H1 (cell line): Measurements from ENCODE around the gene RNF225. TPM values are rescaled to one million over a fixed set of nuclear protein-coding genes. Genes with fewer than 3 reads are reported as not detected.
A peak's percentile ranks its signal among the peaks of the same experiment; 100 is the strongest.

Source experiments
- CTCF ChIA-PET: fragments of 300-600 bp; sonication (Branson Sonifier 250); formaldehyde crosslinking; loops from one replicate; lab custom pipeline; 2021; ENCODE audit not compliant: partially characterized antibody; lab: Charles Lee
- POLR2A ChIA-PET: fragments of 300-600 bp; sonication (Branson Sonifier 250); formaldehyde crosslinking; loops from one replicate; lab custom pipeline; 2021; ENCODE audit warnings: inconsistent platforms; ENCODE audit not compliant: partially characterized antibody; lab: Charles Lee
- DNase-seq, 2 experiments: peaks; one replicate each; pipeline versions ENCODE4 v3.0.0 to v3.0.0-alpha.2; 2010 to 2022; ENCODE audit warnings: low spot score in 2 of 2, low read depth in 1 of 2, mixed read lengths in 1 of 2
- FAIRE-seq: peaks from 2 replicates; lab custom pipeline; 2011; peaks lifted over from hg19 to GRCh38; lab: Jason Lieb, UNC
- H2AFZ ChIP-seq: 2 replicates; pipeline ENCODE4 v1.8.1; 2012; ENCODE audit warnings: low read length, inconsistent platforms
- H2AK5ac ChIP-seq: 2 replicates; pipeline ENCODE4 v1.6.1; 2013; ENCODE audit warnings: low read depth, low read length
- H2BK120ac ChIP-seq: replicated peaks from 2 replicates; pipeline ENCODE3; 2013; ENCODE audit warnings: low read depth, low read length, inconsistent platforms
- H2BK12ac ChIP-seq: 2 replicates; pipeline ENCODE4 v1.6.1; 2013; ENCODE audit warnings: low read depth, low read length
- H2BK15ac ChIP-seq: 2 replicates; pipeline ENCODE4 v1.6.1; 2013; ENCODE audit warnings: low read length
- H2BK20ac ChIP-seq: 2 replicates; pipeline ENCODE4 v1.6.1; 2013; ENCODE audit warnings: low read length
- H2BK5ac ChIP-seq: 2 replicates; pipeline ENCODE4 v1.6.1; 2013; ENCODE audit warnings: low read depth, low read length
- H3K14ac ChIP-seq: 2 replicates; pipeline ENCODE4 v1.6.1; 2013; ENCODE audit warnings: inconsistent platforms; ENCODE audit not compliant: insufficient read length
- H3K18ac ChIP-seq: 2 replicates; pipeline ENCODE4 v1.6.1; 2013; ENCODE audit warnings: low read length; ENCODE audit errors: extremely low read depth
- H3K23ac ChIP-seq: 2 replicates; pipeline ENCODE4 v1.6.1; 2013; ENCODE audit warnings: inconsistent platforms; ENCODE audit not compliant: insufficient read length
- H3K23me2 ChIP-seq: 2 replicates; pipeline ENCODE4 v1.6.1; 2013; ENCODE audit warnings: low read depth, low read length
- H3K27ac ChIP-seq: 2 replicates; pipeline ENCODE4 v1.6.1; 2011; ENCODE audit warnings: low read depth, low read length, inconsistent platforms
- H3K27me3 ChIP-seq, 4 experiments: replicated peaks in 1 of 4; 1 replicate in 1 of 4; 2 replicates in 3 of 4; pipeline versions ENCODE4 v1.6.1 to v1.8.1; 2011 to 2013; ENCODE audit warnings: low read length in 3 of 4, mild to moderate bottlenecking in 3 of 4, inconsistent platforms in 2 of 4, mixed read lengths in 2 of 4, moderate library complexity in 1 of 4; ENCODE audit not compliant: control insufficient read depth in 3 of 4, insufficient read depth in 3 of 4; ENCODE audit errors: extremely low read depth in 1 of 4
- H3K36me3 ChIP-seq, 4 experiments: 2 replicates each; pipeline versions ENCODE4 v1.6.1 to v1.8.1; 2011 to 2013; ENCODE audit warnings: mild to moderate bottlenecking in 4 of 4, low read length in 3 of 4, moderate library complexity in 2 of 4, control low read depth in 1 of 4, inconsistent platforms in 1 of 4; ENCODE audit not compliant: insufficient read depth in 4 of 4, control insufficient read depth in 2 of 4
- H3K4ac ChIP-seq: replicated peaks from 2 replicates; pipeline ENCODE3; 2013; ENCODE audit warnings: low read length, low read depth, mixed read lengths, inconsistent platforms; ENCODE audit not compliant: insufficient read length
- H3K4me1 ChIP-seq, 4 experiments: replicated peaks in 1 of 4; 1 replicate in 1 of 4; 2 replicates in 3 of 4; pipeline versions ENCODE4 v1.6.1 to v1.8.1; 2011 to 2013; ENCODE audit warnings: low read length in 3 of 4, inconsistent platforms in 2 of 4, mixed read lengths in 1 of 4; ENCODE audit not compliant: insufficient read depth in 4 of 4, control insufficient read depth in 3 of 4
- H3K4me2 ChIP-seq, 2 experiments: 2 replicates each; pipeline versions ENCODE4 v1.6.1 to v1.8.1; 2011 to 2013; ENCODE audit warnings: low read depth in 2 of 2, low read length in 2 of 2, control low read depth in 1 of 2, inconsistent platforms in 1 of 2, mild to moderate bottlenecking in 1 of 2; ENCODE audit not compliant: insufficient read depth in 1 of 2
- H3K4me3 ChIP-seq, 4 experiments: fragments of 200-600, 300-600 bp in 1 of 4; sonication (generic), shearing (Covaris generic), sonication (Bioruptor Twin) in 1 of 4; 2 replicates each; pipeline versions ENCODE4 v1.5.1 to v1.8.1; 2011 to 2016; ENCODE audit warnings: low read length in 4 of 4, low read depth in 3 of 4, control low read depth in 2 of 4, inconsistent platforms in 2 of 4, mild to moderate bottlenecking in 2 of 4, mixed read lengths in 1 of 4, moderate library complexity in 1 of 4; ENCODE audit not compliant: insufficient read depth in 2 of 4; ENCODE audit errors: extremely low read depth in 1 of 4
- H3K56ac ChIP-seq: replicated peaks from 2 replicates; pipeline ENCODE3; 2013; ENCODE audit warnings: low read depth, mild to moderate bottlenecking, mixed read lengths, low read length, inconsistent platforms; ENCODE audit not compliant: insufficient read length
- H3K79me1 ChIP-seq: 2 replicates; pipeline ENCODE4 v1.6.1; 2013; ENCODE audit warnings: low read depth, low read length, control low read depth
- H3K79me2 ChIP-seq, 2 experiments: 2 replicates each; pipeline versions ENCODE4 v1.6.1 to v1.8.1; 2012 to 2013; ENCODE audit warnings: low read length in 2 of 2, mild to moderate bottlenecking in 2 of 2, inconsistent platforms in 1 of 2; ENCODE audit not compliant: insufficient read depth in 2 of 2, control insufficient read depth in 1 of 2
- H3K9ac ChIP-seq, 4 experiments: replicated peaks in 1 of 4; 1 replicate in 1 of 4; 2 replicates in 3 of 4; pipeline versions ENCODE4 v1.6.1 to v1.8.1; 2011 to 2013; ENCODE audit warnings: low read depth in 3 of 4, low read length in 3 of 4, control low read depth in 2 of 4, mild to moderate bottlenecking in 2 of 4, moderate library complexity in 2 of 4, inconsistent platforms in 1 of 4; ENCODE audit errors: extremely low read depth in 1 of 4
- H3K9me3 ChIP-seq, 2 experiments: 2 replicates each; pipeline versions ENCODE4 v1.6.1 to v1.8.1; 2012 to 2013; ENCODE audit warnings: mild to moderate bottlenecking in 2 of 2, moderate library complexity in 2 of 2, control low read depth in 1 of 2, inconsistent platforms in 1 of 2, low read depth in 1 of 2, low read length in 1 of 2, mixed read lengths in 1 of 2; ENCODE audit not compliant: insufficient read depth in 2 of 2
- H4K20me1 ChIP-seq, 2 experiments: replicated peaks in 1 of 2; 2 replicates each; pipeline versions ENCODE3 to v1.8.1; 2011 to 2013; ENCODE audit warnings: inconsistent platforms in 2 of 2, low read length in 2 of 2, mild to moderate bottlenecking in 1 of 2; ENCODE audit not compliant: insufficient read depth in 2 of 2, control insufficient read depth in 1 of 2
- H4K5ac ChIP-seq: 2 replicates; pipeline ENCODE4 v1.6.1; 2013; ENCODE audit warnings: low read length, low read depth, mixed read lengths, inconsistent platforms; ENCODE audit not compliant: insufficient read length
- H4K8ac ChIP-seq: 2 replicates; pipeline ENCODE4 v1.8.0; 2013; ENCODE audit warnings: mild to moderate bottlenecking, moderate library complexity, low read length, inconsistent platforms; ENCODE audit not compliant: insufficient read depth; ENCODE audit errors: extremely low read depth
- H4K91ac ChIP-seq: replicated peaks from 2 replicates; pipeline ENCODE3; 2013; ENCODE audit warnings: low read length, mixed read lengths, inconsistent platforms; ENCODE audit not compliant: insufficient read length
- KDM4A ChIP-seq: IDR thresholded peaks from one replicate; pipeline ENCODE4 v1.7.1; 2012; ENCODE audit warnings: low read depth, mild to moderate bottlenecking, moderate library complexity, low read length, inconsistent platforms; ENCODE audit not compliant: severe bottlenecking
- RAD21 ChIP-seq, 2 experiments: IDR thresholded peaks in 1 of 2; conservative IDR thresholded peaks in 1 of 2; 2 replicates each; pipeline ENCODE4 v1.6.1; 2011; ENCODE audit warnings: low read depth in 2 of 2, low read length in 2 of 2, improper control_type of control experiment in 1 of 2, inconsistent platforms in 1 of 2, mild to moderate bottlenecking in 1 of 2, moderate library complexity in 1 of 2
- WGBS, 2 experiments: shearing (Covaris generic) in 1 of 2; methylation state at CpG; one replicate each; pipeline versions ENCODE4 v1.1.6 to v1.1.7; 2013 to 2015; ENCODE audit warnings: low lambda C conversion rate in 2 of 2, mixed read lengths in 2 of 2, inconsistent platforms in 1 of 2, low coverage in 1 of 2, missing lambda C conversion rate in 1 of 2; ENCODE audit not compliant: insufficient replicate concordance in 2 of 2, insufficient coverage in 1 of 2, insufficient read length in 1 of 2; ENCODE audit errors: extremely low coverage in 1 of 2, missing lambda C conversion rate in 1 of 2; 5-methylcytosine and 5-hydroxymethylcytosine counted together
- polyA plus RNA-seq, 7 experiments: library from polyadenylated mRNA; depleted of rRNA in 3 of 7; stranded (reverse) in 5 of 7; unstranded in 2 of 7; fragments of >200 nt in 5 of 7; fragments of 200-250 nt in 2 of 7; gene quantifications; 1 replicate in 5 of 7; 2 replicates in 1 of 7; 4 replicates in 1 of 7; pipeline versions ENCODE4 v1.2.1 to v1.2.3, GENCODE V29; 2011 to 2013; ENCODE audit warnings: missing spikeins in 2 of 7, mixed read lengths in 2 of 7
- total RNA-seq: library from RNA; stranded (reverse); fragmentation: NEBNext Ultra II Directional; extraction: Animal tissue kit (Norgen Biotek cat#: 25700); gene quantifications from 2 replicates; pipeline ENCODE4 v1.2.1, GENCODE V29; 2021

The RNF225 gene
- total and polyA plus RNA-seq, 2 of the 8 experiments (the other 6 are each of a cell fraction or from before 2014, with no cell fraction given): 0.17 to 1.0 TPM

DNA sequence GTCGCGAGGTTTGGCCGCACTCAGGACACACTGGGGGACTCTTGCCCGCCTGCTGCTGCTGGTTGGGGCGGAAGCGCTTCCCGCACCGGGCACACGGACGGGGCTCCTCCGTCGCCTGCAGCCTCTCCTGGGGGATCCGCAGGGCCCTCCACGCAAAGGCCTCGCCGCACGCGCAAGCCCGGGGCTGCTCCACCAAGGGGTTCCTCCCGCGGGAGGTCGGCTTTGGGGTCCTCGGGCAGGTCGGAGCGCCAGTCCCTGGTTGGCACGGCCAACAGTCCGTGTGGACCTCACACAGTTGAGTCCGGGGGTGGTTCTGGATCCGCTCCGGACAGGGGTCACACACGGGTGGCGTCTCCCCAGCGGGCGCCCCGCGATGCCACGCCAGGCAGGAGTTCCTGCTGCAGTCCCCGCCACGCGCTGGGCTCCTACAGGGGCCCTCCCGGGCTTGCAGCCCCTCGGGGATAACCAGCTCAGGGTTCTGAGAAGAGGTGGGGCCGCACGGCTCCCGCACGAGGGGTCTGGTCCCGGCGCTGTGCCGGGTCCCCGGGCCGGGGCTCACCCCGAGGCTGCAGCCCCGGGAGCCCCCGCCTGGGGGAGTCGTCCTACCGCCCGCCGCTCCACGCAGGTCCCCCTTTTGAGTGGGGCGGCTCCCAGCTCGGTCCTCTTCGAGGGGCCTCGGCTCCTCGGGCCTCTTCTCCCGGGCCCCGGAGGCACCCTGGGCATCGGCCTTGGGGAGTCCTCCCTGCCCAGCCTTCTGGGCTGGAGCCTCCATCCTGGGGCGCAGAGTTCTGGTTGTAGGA lies 26.7 kb upstream of the RNF225 start:
- no peak overlapping the region for H3K4ac ChIP-seq
- no peak overlapping the region for H2AFZ ChIP-seq
- CTCF ChIA-PET: interaction anchor here (0.6 to 1.1 kb wide), 2 partner anchors 16 to 39 kb away, joined by 3 to 6 read pairs; no protein-coding TSS in a partner anchor
- WGBS, 2 experiments: 95% methylated on average over 58 of the region's 68 CpGs; no CpG with 5 or more reads in 1 of the 2 experiments
- no peaks in the 10 kb centered on the region for H3K9me3 ChIP-seq
- peaks cover 0 to 2% (median 0%) of the 10 kb centered on the region in 4 experiments; a peak in 2 of 8 replicates for H3K36me3 ChIP-seq
- H3K14ac ChIP-seq: no peak overlapping the region
- no peak overlapping the region for H2BK15ac ChIP-seq
- no peak overlapping the region for H3K4me3 ChIP-seq
- FAIRE-seq (no peak), DNase-seq (no peak)
- H2BK20ac ChIP-seq: no peak overlapping the region
- H3K56ac ChIP-seq: no peak overlapping the region
- no peak overlapping the region for H3K9ac ChIP-seq
- H2AK5ac ChIP-seq: no peak overlapping the region
- no peak overlapping the region for H4K5ac ChIP-seq
- no peak overlapping the region for H3K23ac ChIP-seq
- H2BK5ac ChIP-seq: no peak overlapping the region
- no peaks in the 10 kb centered on the region for H3K27me3 ChIP-seq
- H4K8ac ChIP-seq: no peak overlapping the region
- no peak overlapping the region for H3K4me2 ChIP-seq
- no peaks in the 10 kb centered on the region for H3K79me1 ChIP-seq
- POLR2A ChIA-PET: interaction anchor here (0.5 to 3.8 kb wide), 5 partner anchors 12 to 308 kb away, joined by 3 to 24 read pairs (median 4); partner anchors contain the start of gene ZNF837
- no peak overlapping the region for H3K27ac ChIP-seq
- no peaks in the 10 kb centered on the region for H3K4me1 ChIP-seq
- peak in 1 of 2 experiments; percentile 9; a peak in 1 of 4 replicates for TF ChIP-seq RAD21 (IDR thresholded peaks at IDR 0.05 in 1 of 2, conservative IDR thresholded peaks at IDR 0.05 in 1 of 2; ENCODE audit: low read depth in 2 of 2, low read length in 2 of 2)
- TF ChIP-seq KDM4A: no peak
- no peak overlapping the region for H4K91ac ChIP-seq
- H3K18ac ChIP-seq: no peak overlapping the region
- H3K79me2 ChIP-seq: no peaks in the 10 kb centered on the region
- peaks cover 0 to 3% of the 10 kb centered on the region in 2 experiments for H4K20me1 ChIP-seq
- no peak overlapping the region for H2BK120ac ChIP-seq
- no peak overlapping the region for H2BK12ac ChIP-seq
- H3K23me2 ChIP-seq: no peaks in the 10 kb centered on the region
